GM18499 (cell line): ENCODE measurements around the gene PRR22.

Experiments
- ATAC-seq: cut with Tn5 transposase; IDR thresholded peaks from one replicate; pipeline ENCODE4 v1.9.1; 2021; ENCODE audit warnings: moderate number of reproducible peaks; ENCODE audit not compliant: insufficient read depth, unreplicated experiment

Gene PRR22

DNA sequence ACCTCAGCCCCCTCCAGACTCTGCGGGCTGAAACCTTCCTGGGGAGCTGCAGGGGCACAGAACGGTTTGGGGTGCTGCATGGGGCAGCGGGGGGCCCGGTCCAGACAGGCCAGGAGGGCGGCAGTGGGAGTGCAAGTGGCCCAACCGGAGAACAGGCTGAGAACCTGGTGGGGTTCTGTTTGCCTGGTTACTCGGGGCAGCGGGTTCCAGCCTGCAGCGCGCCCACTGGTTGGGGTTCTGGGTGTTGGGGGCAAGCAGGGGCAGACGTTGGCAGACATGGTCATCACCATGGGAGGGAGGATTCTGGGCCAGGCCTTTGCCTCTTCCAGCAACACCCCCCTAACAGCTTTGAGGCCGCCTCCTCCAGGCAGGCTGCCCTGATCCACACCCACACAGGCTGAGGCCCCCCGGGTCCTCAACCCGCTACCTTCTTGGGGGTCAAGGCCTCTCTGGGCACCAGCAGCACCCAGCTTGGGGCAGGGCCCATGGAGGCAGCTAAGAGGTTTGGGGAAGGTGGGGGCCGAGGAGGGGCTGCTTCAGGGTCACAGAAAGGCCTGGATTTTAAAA is at the start of gene PRR22:
Gene PRR22 (minus strand): TSS at position 166 of the 567 bp plus-strand sequence. CDS start 86 bp downstream, at position 80.
- no peak for ATAC-seq

DNA sequence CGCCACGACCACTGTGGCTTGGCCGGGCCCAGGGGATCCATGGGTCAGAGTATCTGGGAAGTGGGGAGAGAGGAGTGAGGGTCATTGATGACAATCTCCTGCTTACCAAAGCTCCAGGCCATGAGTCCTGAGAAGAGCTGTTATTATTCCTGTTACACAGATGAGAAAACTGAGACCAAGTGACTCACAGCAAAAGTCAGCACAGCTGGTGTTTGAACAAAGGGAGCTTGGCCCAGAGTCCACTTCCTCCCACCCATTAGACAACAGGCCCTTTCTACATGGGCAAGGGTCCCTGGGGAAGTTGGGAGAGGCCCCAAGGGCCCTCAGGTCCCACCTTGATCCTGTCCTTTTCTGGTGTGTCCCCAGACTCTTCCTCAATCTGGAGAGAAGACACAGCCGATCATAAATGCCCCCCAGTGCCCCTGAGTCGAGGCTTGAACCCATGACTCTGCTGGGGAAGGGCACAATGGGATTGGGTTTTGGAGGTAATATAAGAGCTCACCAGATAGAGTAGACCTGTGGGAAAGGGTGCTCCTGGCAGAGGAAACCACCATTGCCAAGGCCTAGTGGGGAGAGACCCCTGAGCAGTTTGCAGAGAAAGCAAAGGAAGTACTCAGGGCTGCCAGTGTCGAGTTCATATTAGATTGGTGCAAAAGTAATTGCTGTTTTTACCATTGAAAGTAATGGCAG is 48.1 kb upstream of the PRR22 start:
- no peak for ATAC-seq

DNA sequence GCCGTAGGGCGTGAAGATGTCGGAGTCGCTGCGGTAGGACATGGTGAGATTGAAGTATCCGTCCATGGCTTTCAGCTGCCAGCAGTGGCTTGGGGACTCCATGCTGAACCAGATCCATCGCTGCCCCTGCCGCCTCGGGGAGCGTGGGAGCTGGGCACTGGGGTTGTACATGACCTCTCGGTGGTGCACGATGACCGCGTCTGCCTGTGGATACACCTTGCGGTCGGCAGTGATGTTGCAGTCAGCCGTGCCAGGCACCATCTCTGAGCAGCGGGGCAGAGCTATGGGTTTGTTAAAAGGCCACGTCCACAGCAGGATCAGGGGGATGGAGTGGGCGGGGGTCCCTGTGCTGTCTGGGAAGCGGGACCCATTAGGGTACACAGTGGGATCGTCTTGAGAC is 47.5 kb upstream of the PRR22 start:
- no peak for ATAC-seq

DNA sequence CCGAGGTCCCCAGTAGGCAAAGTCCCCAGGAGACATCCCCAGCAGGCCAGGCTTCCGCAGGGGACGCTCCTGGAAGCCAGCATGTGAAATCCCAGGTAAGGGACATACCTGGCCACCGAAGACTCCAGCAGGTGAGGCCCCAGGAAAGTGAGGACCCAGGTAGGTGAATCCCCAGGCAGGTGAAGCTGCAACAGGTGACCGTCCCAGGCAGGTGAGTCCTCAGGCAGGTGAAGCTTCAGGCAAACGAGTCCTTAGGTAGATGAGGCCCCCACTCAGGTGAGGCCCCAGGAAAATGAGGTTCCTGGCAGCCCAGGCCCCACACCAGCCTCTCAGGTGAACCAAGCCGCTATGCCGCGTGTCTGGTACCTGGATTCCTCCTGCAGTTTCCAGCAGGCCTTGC is 46.6 kb upstream of the PRR22 start:
- ATAC-seq: no peak

DNA sequence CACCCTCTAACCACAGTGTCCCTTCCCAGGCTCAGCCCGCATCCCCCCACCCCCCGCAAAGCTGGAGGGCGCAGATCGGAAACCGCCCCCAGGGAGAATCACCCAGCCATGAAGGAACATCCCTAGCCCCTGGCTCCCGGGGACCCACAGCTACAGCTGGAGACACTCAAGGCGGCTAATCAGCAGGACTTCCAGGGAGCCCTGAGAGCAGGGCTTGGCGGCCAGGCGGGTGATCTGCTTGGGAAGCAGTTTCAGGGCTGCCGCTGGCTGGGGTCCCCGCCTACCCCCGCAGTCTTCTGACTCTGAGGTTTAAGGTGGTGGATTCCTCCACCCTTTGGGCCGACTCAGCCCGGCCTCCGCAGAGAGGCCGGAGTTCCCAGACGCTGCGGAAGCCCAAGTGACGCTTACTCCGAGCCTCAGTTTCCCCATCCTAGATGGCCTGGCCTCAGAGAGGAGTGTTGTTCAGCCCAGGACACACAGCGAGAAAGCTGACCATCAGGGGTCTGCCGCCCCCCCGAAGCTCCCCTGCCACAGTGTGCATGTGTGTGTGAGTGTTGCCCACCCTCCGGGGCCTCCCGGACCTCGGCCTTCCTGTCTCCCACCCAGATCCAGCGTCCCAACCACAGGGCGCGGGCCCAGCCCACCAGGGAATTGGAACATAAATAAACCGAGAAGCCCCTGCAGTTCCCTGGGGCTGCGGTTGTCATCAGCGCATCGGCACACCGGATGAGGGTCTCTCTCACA is 45.2 kb upstream of the PRR22 start:
- no peak for ATAC-seq

DNA sequence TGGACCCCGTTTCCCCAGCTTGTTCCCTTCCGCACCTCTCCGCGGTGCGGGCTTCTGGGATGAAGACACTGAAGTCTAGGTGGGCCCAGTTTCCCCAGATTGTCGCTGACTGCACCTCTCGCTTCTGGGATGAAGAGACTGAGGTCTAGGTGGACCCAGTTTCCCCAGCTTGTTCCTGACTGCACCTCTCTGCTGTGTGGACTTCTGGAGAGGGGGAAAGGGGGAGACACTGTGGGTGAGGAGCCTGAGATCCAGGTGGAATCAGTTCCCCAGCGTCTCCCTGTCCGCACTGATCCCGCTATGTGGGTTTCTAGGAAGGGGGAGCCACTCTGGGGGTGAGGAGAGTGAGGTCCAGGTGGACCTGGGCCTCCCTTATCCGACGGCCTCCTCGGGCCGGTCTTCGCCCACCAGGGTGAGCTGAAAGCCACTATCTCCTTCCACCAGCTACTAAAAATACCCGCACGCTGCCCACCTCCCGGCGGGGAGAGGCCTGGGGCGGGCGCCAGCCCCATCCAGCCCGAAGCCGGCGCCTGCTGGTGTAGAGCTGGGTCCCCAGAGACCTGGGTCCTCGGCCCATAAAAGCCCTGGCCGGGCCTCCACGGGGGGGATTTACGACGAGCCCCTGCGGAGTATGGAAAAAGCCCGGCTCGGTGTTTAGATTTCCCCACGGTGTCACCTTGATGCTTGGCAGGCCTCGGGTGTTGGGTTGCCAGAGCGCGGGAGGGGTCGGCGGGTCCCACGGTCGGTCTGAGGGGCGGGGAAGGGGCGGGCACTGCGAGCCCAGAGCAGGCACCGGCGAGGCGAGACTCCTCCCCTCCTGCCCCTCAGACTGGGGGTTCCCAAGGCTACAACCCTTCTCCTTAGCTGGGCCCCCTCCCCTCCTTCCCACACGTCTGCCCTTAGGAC is 44.4 kb upstream of the PRR22 start:
- ATAC-seq: no peak

DNA sequence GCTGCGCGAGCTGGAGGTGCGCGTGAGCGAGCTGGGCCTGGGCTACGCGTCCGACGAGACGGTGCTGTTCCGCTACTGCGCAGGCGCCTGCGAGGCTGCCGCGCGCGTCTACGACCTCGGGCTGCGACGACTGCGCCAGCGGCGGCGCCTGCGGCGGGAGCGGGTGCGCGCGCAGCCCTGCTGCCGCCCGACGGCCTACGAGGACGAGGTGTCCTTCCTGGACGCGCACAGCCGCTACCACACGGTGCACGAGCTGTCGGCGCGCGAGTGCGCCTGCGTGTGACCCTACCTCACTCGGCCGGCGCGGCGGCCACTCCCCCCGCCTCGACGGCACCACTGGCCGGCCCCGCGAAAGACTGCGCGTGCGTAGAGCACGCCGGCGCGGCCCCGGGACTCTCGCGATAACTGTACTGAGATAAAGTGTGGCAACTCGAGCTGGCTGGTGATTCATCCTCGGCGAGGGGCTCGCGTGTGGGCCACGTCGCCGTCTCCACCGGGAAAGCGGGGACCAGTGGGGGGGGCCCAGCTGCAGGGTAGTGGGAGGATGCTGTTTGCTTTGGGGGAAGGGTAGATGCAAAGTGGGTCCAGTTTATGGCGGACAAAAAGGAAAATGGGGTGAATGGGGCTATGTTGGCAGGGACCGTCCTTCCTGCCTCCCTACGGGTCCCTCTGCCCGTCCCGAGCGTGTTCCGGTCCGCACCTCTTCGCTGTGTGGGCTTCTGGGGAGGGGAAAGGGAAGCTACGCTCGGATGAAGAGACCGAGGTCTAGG is 43.5 kb upstream of the PRR22 start:
- peak; percentile 42 for ATAC-seq

DNA sequence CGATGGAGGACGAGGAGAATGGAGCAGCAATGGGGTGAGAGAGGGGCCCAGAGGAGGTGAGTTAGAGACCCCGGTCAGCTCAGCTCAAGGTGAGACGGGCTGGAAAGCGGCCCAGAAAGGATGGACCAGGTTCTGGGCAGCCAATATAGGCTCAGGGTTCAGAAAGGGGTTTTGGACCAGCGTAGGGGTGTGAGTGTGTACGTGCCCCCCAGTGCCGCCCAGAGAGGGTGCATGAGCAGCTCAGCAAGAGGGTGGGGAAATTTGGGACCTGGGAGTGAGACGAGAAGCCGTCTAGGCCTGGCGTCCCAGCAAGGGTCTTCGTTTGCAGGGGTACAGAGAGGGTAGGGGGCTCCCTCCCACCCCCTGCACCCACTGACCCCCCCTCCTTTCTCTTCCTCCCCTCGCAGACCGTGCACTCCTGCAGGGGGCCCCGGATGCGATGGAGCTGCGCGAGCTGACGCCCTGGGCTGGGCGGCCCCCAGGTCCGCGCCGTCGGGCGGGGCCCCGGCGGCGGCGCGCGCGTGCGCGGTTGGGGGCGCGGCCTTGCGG is 42.9 kb upstream of the PRR22 start:
- no peak for ATAC-seq

DNA sequence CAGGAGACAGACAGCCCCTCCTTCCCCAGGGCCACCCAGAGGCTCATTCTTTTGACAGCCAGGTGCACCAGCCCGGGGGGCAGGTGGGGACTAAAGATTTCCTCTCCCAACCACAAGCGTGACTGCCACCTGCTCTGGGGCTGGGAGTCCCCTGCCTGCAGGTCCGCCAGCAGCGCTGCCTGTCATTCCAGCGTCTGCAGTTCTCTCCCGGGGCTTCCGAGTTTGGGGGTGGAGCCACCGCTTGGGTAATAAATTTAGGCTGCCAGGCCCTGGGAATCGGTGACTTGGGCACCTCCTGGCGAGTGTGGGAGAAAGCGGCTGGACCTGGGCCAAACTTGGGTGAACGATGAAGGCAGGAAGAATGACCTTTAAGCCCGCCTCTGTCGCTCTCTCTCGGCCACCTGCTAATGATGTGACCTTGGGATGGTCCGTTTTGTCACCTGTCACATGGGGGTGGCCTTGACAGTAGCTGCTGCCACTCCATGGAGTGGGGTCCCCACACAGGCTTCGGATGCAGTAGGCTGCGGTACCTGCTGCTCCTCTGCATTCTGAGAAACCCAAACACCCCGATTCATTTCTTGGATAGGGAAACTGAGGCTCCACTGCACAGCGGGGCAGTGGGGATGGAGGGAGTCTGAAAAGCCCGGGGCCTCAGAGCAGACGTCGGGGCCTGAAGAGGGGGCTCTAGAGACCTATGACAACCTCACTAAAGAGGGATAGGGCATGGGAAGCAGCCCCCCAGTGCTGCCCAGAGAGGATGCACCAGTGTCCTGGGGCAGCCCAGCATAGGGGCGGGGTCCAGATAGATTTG is 42.2 kb upstream of the PRR22 start:
- ATAC-seq: no peak

DNA sequence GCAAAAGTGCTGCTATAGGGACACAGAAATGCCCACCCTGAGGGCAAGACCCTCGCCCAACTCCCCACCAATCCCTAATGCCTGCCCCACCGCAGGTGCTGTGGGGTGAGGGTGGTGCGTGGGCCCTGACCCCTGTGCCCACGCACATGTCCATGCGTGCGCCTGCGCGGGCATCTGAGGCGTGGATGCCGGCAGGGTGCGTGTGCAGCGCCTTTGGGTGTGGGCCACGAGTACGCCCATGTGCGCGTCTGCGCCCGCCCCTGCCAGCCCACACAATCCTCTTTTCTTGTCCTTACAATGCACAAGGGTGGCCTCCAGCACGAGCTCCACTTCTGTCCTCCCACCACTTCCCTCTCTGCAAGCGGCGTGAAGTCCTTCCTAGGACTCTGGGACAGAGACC is 40.6 kb upstream of the PRR22 start:
- ATAC-seq: no peak

DNA sequence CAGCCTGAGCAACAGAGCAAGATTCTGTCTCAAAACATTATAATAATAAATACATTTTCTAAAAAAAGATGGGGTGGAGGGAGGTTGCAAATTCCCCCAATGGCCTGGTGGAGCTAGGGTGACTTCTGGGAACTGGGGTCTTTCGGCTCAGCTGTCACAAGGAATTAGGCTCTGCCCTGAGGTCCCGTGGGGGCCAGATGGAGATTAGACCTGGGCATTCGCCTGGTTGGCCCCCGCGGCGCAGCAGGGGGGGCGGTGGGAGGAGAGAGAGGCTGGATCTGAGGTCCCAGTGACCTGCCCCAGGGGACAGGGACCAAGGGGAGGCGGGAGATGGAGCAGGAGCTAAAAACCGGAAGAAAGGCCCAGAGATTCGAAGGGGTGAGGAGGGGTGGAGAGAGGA is 40.2 kb upstream of the PRR22 start:
- no peak for ATAC-seq

DNA sequence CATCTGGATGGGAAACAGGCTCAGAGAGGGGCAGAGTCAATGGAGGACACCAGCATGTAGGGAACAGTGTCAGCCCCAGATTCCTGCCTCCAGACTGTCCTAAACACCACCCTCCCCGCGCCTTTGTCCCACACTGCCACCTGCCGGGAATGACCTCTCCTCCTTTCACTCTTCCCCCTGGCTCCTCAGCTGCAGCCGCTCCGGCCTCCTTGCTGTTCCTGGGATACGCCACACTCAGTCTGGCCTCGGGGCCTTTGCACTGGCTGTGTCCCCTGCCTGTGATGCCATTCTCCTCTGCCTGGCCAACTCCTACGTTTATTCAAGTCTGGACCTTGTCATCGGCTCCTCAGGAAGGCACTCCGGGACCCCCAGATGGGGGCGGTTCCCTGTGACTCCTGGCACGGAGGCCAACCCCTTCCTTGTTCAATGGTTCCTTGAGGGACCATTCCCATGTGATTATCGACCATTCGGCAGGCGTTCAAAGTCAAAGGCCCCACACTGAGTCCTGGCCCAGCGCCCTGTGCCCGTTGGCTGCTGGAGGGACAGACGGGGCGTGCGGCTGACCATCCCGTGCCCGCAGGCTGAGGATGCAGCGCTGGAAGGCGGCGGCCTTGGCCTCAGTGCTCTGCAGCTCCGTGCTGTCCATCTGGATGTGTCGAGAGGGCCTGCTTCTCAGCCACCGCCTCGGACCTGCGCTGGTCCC is 39.2 kb upstream of the PRR22 start:
- no peak for ATAC-seq

DNA sequence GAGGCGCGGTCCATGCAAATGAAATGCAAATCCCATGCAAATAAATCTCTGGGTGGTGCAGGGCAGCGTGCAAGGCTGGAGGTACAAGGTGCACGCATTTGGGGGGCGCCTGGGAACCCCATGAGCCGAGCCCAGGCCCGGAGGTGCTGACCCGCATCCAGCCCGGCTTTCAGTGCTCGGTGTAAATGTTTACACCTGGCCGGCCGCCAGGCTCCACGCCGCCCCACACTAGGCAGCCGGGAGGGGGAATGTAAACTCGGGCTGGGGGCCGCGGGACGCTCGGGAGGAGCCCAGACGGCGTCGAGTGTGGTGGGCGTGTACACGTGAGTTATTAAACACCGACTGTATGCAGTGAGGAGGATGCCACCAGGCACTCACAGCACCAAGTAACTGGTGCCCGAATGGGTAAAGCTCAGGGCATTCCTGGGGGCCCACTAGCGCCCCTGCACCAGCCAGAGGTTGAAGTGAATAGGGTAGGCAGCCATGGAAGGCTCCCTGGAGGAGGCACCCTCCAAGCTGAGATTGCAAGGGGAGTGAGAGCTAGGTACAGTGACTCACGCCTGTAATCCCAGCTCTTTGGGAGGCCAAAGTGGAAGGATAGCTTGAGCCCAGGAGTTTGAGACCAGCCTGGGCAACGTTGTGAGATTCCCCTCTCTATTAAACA is 37.8 kb upstream of the PRR22 start:
- no peak for ATAC-seq

DNA sequence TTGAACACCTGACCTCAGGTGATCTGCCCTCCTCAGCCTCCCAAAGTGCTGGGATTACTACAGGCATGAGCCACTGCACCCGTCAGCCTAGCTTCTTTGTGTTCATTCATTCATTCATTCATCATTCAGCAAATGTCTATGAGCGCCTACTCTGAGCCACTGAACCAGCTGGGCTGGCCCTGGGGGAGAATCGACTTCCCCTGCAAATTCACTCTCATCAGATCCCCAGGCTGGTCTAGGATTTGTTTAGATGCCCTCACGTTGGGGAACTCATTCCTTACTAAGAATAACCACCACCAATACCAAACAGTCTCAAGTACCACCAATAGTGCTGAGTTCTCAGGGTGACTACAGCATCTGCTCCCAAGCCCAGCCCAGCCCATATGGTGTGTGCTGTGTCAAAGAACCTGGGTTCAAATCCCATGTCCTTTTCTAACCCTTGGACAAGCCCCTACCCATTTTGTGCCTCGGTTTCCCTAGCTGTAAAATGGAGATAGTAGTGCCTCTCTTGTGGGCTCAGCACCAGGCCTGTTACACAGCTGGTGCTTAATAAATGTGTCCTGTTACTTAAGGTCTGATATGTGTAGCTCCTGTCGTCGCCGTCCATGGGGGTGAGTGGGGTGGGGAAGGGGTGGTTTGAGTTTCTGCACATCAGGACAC is 37.1 kb upstream of the PRR22 start:
- ATAC-seq: no peak

DNA sequence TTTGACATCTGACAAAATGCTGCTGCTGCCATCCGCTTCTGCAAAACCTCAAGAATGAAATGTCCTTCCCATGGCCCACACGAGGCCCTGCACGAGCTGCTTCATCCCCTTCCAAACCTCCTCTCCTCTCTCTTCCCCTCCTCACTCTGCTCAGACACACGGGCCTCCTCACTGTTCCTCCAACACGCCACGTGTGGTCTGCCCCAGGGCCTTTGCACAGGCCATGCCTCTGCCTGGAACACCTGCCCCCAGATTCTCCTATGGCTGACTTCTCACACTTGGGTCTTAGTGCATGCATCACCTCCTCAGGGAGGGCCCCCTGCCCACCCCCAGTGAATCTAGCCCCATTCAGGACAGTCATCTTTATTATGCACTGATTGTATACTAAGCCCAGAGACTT is 36.2 kb upstream of the PRR22 start:
- ATAC-seq: no peak

DNA sequence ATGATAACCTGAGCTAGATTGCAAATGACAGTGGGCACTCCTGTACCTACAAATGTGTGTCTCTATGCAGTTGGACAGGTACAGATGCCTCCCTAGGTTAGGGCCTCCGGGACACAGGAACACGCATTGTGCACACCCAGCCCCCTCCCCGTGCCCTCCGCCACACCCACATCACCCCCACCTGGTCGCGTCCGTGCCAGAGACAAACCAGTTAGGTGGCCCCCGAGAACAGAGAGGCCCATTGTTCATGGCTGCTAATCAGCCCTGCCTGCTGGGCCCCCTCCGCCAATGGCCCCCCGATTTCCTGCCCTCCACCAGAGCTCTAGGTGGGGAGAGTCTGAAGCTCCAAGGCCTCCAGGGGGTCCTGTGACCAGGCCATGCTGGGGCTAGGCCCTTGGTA is 34.0 kb upstream of the PRR22 start:
- no peak for ATAC-seq

DNA sequence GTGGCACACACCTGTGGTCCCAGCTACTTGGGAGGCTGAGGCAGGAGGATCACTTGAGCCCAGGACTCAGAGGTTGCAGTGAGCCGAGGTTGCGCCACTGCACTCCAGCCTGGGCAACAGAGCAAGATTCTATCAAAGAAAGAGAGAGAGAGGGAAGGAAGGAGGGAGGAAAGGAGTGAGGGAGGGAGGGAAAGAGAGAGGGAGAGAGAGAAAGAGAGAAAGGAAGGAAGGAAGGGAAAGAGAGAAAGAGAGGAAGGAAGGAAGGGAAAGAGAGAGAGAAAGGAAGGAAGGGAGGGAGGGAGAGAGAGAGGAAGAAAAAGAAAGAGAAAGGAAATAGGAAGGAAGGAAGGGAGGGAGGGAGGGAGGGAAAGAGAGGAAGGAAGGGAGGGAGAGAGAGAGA is 32.7 kb upstream of the PRR22 start:
- no peak for ATAC-seq
